Panc1 (cell line): ENCODE data around the gene OTOF. TPM values are rescaled to one million over a fixed set of nuclear protein-coding genes. Genes with fewer than 3 reads are reported as not detected.

Source experiments
- ATAC-seq: fragments of 200-7000 bp; cut with Tn5 transposase; 2 replicates; pipeline ENCODE4 v1.9.1; 2020; ENCODE audit warnings: mild to moderate bottlenecking, moderate library complexity
- BruUV-seq: library from RNA; stranded (reverse); fragments of 400-500 nt; replicated peaks from 2 replicates; lab custom pipeline; 2021; lab: Mats Ljungman, UMichigan
- CTCF ChIA-PET: fragments of 300-600 bp; sonication (Branson Sonifier 250); formaldehyde crosslinking; loops from one replicate; lab custom pipeline; 2022; ENCODE audit warnings: antibody characterized with exemption; lab: Charles Lee
- POLR2A ChIA-PET: fragments of 300-600 bp; sonication (Branson Sonifier 250); formaldehyde crosslinking; loops from one replicate; lab custom pipeline; 2022; ENCODE audit warnings: antibody characterized with exemption; lab: Charles Lee
- DNase-seq: peaks from one replicate; pipeline ENCODE4 v3.0.0-alpha.2; 2010; ENCODE audit warnings: low read depth, low spot score
- H3K27ac ChIP-seq: 2 replicates; pipeline ENCODE4 v1.5.1; 2011; ENCODE audit warnings: mild to moderate bottlenecking, low read length, inconsistent platforms
- H3K27me3 ChIP-seq: fragments of 200-500 bp; sonication (Bioruptor generic); 2 replicates; pipeline ENCODE4 v1.6.0; 2014; ENCODE audit warnings: low read length, inconsistent platforms; ENCODE audit not compliant: control insufficient read depth, insufficient read depth
- H3K36me3 ChIP-seq: fragments of 200-500 bp; sonication (Bioruptor generic); 2 replicates; pipeline ENCODE4 v1.5.1; 2014; ENCODE audit warnings: inconsistent platforms, mild to moderate bottlenecking, low read length, moderate library complexity; ENCODE audit not compliant: control insufficient read depth, insufficient read depth
- H3K4me1 ChIP-seq: 2 replicates; pipeline ENCODE4 v1.5.1; 2011; ENCODE audit warnings: inconsistent platforms, mild to moderate bottlenecking, low read length, moderate library complexity; ENCODE audit not compliant: control insufficient read depth, insufficient read depth
- H3K4me3 ChIP-seq, 2 experiments: 2 replicates each; pipeline ENCODE4 v1.5.1; 2011 to 2012; ENCODE audit warnings: low read depth in 2 of 2, low read length in 2 of 2, mild to moderate bottlenecking in 2 of 2, inconsistent platforms in 1 of 2, moderate library complexity in 1 of 2
- H3K9me3 ChIP-seq: fragments of 200-500 bp; sonication (Bioruptor generic); 2 replicates; pipeline ENCODE4 v1.5.1; 2014; ENCODE audit warnings: low read depth, mild to moderate bottlenecking, inconsistent platforms, low read length, moderate library complexity; ENCODE audit not compliant: control insufficient read depth, insufficient read depth
- POLR2AphosphoS5 ChIP-seq: IDR thresholded peaks from 2 replicates; pipeline ENCODE4 v1.6.1; 2012; ENCODE audit warnings: mild to moderate bottlenecking, low read depth, low read length, moderate library complexity
- SIN3A ChIP-seq: IDR thresholded peaks from 2 replicates; pipeline ENCODE4 v1.6.1; 2012; ENCODE audit warnings: low read depth, mild to moderate bottlenecking, low read length, moderate library complexity, borderline replicate concordance; ENCODE audit not compliant: insufficient read depth
- TCF7L2 ChIP-seq: IDR thresholded peaks from 2 replicates; pipeline ENCODE4 v1.6.1; 2011; ENCODE audit warnings: mild to moderate bottlenecking, low read depth, low read length, inconsistent platforms
- in situ Hi-C: cut with HindIII; loops from 2 replicates; pipeline ENCODE4 v1.10.0; 2016; ENCODE audit warnings: low sequenced_read_pairs, low pct_unique_long_range_greater_than_20kb
- intact Hi-C: fragments of 100-400 bp; cut with micrococcal nuclease; formaldehyde crosslinking; loops from one replicate; pipeline ENCODE4 v1.10.0; 2022; ENCODE audit not compliant: unreplicated experiment
- total RNA-seq: library from RNA; stranded (reverse); gene quantifications from one replicate; pipeline ENCODE4 v1.2.1, GENCODE V29; 2021; ENCODE audit not compliant: unreplicated experiment
- TF ChIP-seq, protein P1 (sequence below), 2 experiments: IDR thresholded peaks; 2 replicates each; pipeline ENCODE4 v1.6.1; 2011 to 2012; ENCODE audit warnings: low read depth in 2 of 2, control low read depth in 1 of 2, low read length in 1 of 2, mild to moderate bottlenecking in 1 of 2, moderate library complexity in 1 of 2; ENCODE audit not compliant: insufficient read depth in 1 of 2
- TF ChIP-seq, protein P2 (sequence below): fragments of 450-650 bp; IDR thresholded peaks from 2 replicates; pipeline ENCODE4 v1.5.1; 2017; ENCODE audit warnings: mild to moderate bottlenecking

The OTOF gene
- total RNA-seq, 1 experiment from 2014 or later: 0.41 TPM

DNA sequence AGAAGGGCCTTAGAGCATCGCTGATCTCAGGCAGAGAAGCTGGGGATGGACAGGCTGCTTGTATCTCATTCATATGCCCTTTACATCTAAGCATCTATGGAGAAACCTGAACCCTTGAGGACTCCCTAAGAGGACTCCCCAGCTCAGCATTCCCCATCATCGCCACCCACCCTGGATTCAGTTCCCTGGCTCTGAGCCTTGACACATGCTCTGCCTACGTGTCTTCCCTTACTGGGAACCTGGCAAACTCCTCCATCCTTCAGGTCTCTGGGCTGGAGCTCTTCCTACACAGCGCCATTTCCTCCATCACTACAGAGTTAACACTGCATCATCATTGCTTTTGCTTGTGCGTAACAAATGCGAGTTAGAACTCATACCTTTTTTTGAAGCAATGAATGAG is 31.2 kb upstream of the OTOF start:
- ATAC-seq (no peak), DNase-seq (no peak)
- CTCF ChIA-PET: no interaction called here
- H3K36me3 ChIP-seq: no peaks in the 10 kb centered on the region
- TF ChIP-seq, protein P1, sequence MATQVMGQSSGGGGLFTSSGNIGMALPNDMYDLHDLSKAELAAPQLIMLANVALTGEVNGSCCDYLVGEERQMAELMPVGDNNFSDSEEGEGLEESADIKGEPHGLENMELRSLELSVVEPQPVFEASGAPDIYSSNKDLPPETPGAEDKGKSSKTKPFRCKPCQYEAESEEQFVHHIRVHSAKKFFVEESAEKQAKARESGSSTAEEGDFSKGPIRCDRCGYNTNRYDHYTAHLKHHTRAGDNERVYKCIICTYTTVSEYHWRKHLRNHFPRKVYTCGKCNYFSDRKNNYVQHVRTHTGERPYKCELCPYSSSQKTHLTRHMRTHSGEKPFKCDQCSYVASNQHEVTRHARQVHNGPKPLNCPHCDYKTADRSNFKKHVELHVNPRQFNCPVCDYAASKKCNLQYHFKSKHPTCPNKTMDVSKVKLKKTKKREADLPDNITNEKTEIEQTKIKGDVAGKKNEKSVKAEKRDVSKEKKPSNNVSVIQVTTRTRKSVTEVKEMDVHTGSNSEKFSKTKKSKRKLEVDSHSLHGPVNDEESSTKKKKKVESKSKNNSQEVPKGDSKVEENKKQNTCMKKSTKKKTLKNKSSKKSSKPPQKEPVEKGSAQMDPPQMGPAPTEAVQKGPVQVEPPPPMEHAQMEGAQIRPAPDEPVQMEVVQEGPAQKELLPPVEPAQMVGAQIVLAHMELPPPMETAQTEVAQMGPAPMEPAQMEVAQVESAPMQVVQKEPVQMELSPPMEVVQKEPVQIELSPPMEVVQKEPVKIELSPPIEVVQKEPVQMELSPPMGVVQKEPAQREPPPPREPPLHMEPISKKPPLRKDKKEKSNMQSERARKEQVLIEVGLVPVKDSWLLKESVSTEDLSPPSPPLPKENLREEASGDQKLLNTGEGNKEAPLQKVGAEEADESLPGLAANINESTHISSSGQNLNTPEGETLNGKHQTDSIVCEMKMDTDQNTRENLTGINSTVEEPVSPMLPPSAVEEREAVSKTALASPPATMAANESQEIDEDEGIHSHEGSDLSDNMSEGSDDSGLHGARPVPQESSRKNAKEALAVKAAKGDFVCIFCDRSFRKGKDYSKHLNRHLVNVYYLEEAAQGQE (IDR thresholded peaks at IDR 0.05; ENCODE audit: insufficient read depth in 1 of 2, low read depth in 2 of 2, low read length in 1 of 2): no peak
- TF ChIP-seq, protein P2, sequence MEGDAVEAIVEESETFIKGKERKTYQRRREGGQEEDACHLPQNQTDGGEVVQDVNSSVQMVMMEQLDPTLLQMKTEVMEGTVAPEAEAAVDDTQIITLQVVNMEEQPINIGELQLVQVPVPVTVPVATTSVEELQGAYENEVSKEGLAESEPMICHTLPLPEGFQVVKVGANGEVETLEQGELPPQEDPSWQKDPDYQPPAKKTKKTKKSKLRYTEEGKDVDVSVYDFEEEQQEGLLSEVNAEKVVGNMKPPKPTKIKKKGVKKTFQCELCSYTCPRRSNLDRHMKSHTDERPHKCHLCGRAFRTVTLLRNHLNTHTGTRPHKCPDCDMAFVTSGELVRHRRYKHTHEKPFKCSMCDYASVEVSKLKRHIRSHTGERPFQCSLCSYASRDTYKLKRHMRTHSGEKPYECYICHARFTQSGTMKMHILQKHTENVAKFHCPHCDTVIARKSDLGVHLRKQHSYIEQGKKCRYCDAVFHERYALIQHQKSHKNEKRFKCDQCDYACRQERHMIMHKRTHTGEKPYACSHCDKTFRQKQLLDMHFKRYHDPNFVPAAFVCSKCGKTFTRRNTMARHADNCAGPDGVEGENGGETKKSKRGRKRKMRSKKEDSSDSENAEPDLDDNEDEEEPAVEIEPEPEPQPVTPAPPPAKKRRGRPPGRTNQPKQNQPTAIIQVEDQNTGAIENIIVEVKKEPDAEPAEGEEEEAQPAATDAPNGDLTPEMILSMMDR: no peak
- no peak for TF ChIP-seq TCF7L2
- no peak for TF ChIP-seq SIN3A
- no TSS peak for BruUV-seq
- intact Hi-C loops: no loop called here
- H3K27me3 ChIP-seq: peaks cover 5% of the 10 kb centered on the region
- no peaks in the 10 kb centered on the region for H3K9me3 ChIP-seq
- no peaks in the 10 kb centered on the region for H3K4me1 ChIP-seq
- H3K4me3 ChIP-seq: no peak overlapping the region
- POLR2A ChIA-PET: no interaction called here
- in situ Hi-C loops: no loop called here
- no peak overlapping the region for H3K27ac ChIP-seq

- TF ChIP-seq, protein P1 (IDR thresholded peaks at IDR 0.05; ENCODE audit: insufficient read depth in 1 of 2, low read depth in 2 of 2, low read length in 1 of 2): no peak
- TF ChIP-seq TCF7L2 (no peak), POLR2AphosphoS5 (no peak), SIN3A (no peak)
- TF ChIP-seq, protein P2: no peak
- no TSS peak for BruUV-seq
- in situ Hi-C loops: no loop called here
- intact Hi-C loops: no loop called here
- Histone ChIP-seq H3K27ac (no peak overlapping the region), H3K9me3 (no peaks in the 10 kb centered on the region), H3K36me3 (no peaks in the 10 kb centered on the region), H3K4me3 (no peak overlapping the region), H3K4me1 (no peaks in the 10 kb centered on the region), H3K27me3 (peaks cover 6% of the 10 kb centered on the region)
- POLR2A ChIA-PET: no interaction called here
- DNase-seq (no peak), ATAC-seq (no peak)
- CTCF ChIA-PET: no interaction called here
Observed at GRCh38 chr2:26507932-26508331, 30.0 kb upstream of the OTOF start.
